ENCODE results near the gene LIMK2.
"Not testable (repeated sequence)": the region's sequence is repeated elsewhere in the genome, so short reads cannot be mapped to it uniquely, and the experiment has no call there.

The LIMK2 gene

GRCh38 chr22:31211862-31212730, at the start of gene LIMK2:
Gene LIMK2, plus strand, starts transcription at chr22:31212298. Its CDS starts 111 bp downstream, at chr22:31212409.
- Histone ChIP-seq H3K9me3 (ENCODE audit: control insufficient read depth in 1 of 2, low read length in 2 of 2) (no peaks in the 10 kb centered on the region), H3K36me3 (ENCODE audit: control insufficient read depth in 1 of 2, insufficient read depth in 2 of 2, low read length in 2 of 2) (peaks cover 0 to 2% of the 10 kb centered on the region in 2 donors), H3K27ac (ENCODE audit: low read depth, low read length) (peak within 1 kb of the TSS; percentile 69), H3K4me3 (ENCODE audit: low read depth in 1 of 2, low read length in 2 of 2) (peak within 1 kb of the TSS; percentile 83 to 91), H3K4me1 (ENCODE audit: control insufficient read depth in 1 of 2, insufficient read depth in 2 of 2, low read length in 2 of 2) (peaks cover 54 to 56% of the 10 kb centered on the region in 2 donors), H3K27me3 (ENCODE audit: control insufficient read depth in 1 of 2, insufficient read depth in 2 of 2, low read length in 2 of 2) (no peaks in the 10 kb centered on the region), H3K9ac (ENCODE audit: low read depth in 1 of 2, low read length in 2 of 2) (peak within 1 kb of the TSS; percentile 90 to 93)

DNA sequence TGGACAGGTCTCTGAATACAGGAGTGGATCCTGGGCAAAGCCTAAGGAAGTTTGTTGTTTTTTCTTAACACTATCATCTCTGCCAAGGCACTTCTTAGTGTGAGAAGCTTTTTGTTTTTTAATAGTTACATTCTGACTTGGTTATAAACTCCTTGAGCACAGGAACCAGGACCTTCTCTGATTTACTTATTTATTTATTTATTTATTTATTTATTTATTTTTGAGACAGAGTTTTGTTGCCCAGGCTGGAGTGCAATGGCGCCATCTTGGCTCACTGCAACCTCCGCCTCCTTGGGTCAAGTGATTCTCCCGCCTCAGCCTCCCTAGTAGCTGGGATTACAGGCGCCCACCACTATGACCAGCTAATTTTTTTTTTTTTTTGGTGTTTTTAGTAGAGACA, 41.1 kb upstream of the LIMK2 start:
- no peaks in the 10 kb centered on the region for H3K9me3 ChIP-seq (ENCODE audit: control insufficient read depth in 1 of 2, low read length in 2 of 2)
- H3K27ac ChIP-seq (ENCODE audit: low read depth, low read length): no peak overlapping the region
- peaks cover 5 to 6% of the 10 kb centered on the region in 2 donors for H3K4me1 ChIP-seq (ENCODE audit: control insufficient read depth in 1 of 2, insufficient read depth in 2 of 2, low read length in 2 of 2)
- no peaks in the 10 kb centered on the region for H3K27me3 ChIP-seq (ENCODE audit: control insufficient read depth in 1 of 2, insufficient read depth in 2 of 2, low read length in 2 of 2)
- no peak overlapping the region for H3K9ac ChIP-seq (ENCODE audit: low read depth in 1 of 2, low read length in 2 of 2)
- peaks cover 0 to 5% of the 10 kb centered on the region in 2 donors for H3K36me3 ChIP-seq (ENCODE audit: control insufficient read depth in 1 of 2, insufficient read depth in 2 of 2, low read length in 2 of 2)
- no peak overlapping the region for H3K4me3 ChIP-seq (ENCODE audit: low read depth in 1 of 2, low read length in 2 of 2)

DNA sequence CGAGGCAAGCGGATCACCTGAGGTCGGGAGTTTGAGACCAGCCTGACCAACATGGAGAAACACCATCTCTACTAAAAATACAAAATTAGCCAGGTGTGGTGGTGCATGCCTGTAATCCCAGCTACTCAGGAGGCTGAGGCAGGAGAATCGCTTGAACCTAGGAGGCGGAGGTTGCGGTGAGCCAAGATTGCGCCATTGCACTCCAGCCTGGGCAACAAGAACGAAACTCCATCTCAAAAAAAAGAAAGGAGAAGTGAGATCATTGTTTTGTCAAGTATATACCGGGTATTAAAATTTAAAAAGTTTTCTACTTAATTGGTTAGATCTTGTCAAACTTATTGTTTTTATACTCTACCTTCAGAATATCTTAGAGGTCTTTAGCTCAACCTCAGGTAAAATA, 40.4 kb upstream of the LIMK2 start:
- not testable (repeated sequence) for H3K4me3 ChIP-seq (ENCODE audit: low read depth in 1 of 2, low read length in 2 of 2); H3K4me1 ChIP-seq (ENCODE audit: control insufficient read depth in 1 of 2, insufficient read depth in 2 of 2, low read length in 2 of 2); H3K36me3 ChIP-seq (ENCODE audit: control insufficient read depth in 1 of 2, insufficient read depth in 2 of 2, low read length in 2 of 2); H3K27me3 ChIP-seq (ENCODE audit: control insufficient read depth in 1 of 2, insufficient read depth in 2 of 2, low read length in 2 of 2); H3K9ac ChIP-seq (ENCODE audit: low read depth in 1 of 2, low read length in 2 of 2); H3K27ac ChIP-seq (ENCODE audit: low read depth, low read length); H3K9me3 ChIP-seq (ENCODE audit: control insufficient read depth in 1 of 2, low read length in 2 of 2)

DNA sequence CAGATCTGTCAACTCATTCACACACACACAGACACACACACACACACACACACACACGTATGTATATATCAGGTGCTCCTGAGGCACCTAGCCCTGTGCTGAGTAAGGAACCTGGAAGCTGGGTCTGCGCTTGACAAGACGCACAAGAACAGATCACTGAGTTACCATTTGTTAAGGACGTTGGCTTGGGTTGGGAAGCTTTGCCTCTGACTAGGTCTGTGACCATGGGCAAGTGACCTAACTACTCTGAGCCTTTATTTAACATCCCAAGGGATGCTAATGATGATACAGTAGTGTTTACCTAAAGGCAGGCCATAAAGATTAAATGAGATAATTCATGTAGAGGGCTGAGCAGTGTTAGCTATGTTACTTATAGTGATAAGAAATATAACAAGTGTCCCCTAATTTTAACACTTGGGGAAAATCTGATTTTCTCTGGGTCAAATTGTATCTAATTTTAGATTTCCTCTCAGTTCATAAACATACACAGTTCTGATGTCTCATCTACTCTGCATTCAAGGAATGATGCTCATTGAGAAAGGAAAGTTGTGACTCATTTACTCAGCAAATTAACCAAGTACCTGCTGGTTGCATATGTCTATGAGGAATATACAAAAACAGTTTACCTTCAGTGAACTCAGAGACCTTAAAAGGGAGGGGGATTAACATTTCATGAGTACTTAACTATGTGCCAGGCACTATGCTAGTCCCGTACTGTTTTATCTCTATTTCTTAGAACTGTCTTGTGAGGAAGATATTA, 38.5 kb upstream of the LIMK2 start:
- H3K27ac ChIP-seq (ENCODE audit: low read depth, low read length): peak overlapping the region; percentile 8
- no peak overlapping the region for H3K9ac ChIP-seq (ENCODE audit: low read depth in 1 of 2, low read length in 2 of 2)
- H3K36me3 ChIP-seq (ENCODE audit: control insufficient read depth in 1 of 2, insufficient read depth in 2 of 2, low read length in 2 of 2): peaks cover 5 to 16% of the 10 kb centered on the region in 2 donors

GRCh38 chr22:31176923-31177322, 35.2 kb upstream of the LIMK2 start:
- Histone ChIP-seq H3K9ac (ENCODE audit: low read depth in 1 of 2, low read length in 2 of 2) (no peak overlapping the region), H3K27me3 (ENCODE audit: control insufficient read depth in 1 of 2, insufficient read depth in 2 of 2, low read length in 2 of 2) (no peaks in the 10 kb centered on the region), H3K36me3 (ENCODE audit: control insufficient read depth in 1 of 2, insufficient read depth in 2 of 2, low read length in 2 of 2) (peaks cover 5 to 18% of the 10 kb centered on the region in 2 donors), H3K4me3 (ENCODE audit: low read depth in 1 of 2, low read length in 2 of 2) (no peak overlapping the region), H3K27ac (ENCODE audit: low read depth, low read length) (no peak overlapping the region), H3K9me3 (ENCODE audit: control insufficient read depth in 1 of 2, low read length in 2 of 2) (no peaks in the 10 kb centered on the region), H3K4me1 (ENCODE audit: control insufficient read depth in 1 of 2, insufficient read depth in 2 of 2, low read length in 2 of 2) (peaks cover 5 to 6% of the 10 kb centered on the region in 2 donors)

More for the DNA sequence above, 38.5 kb upstream of the LIMK2 start:
- Histone ChIP-seq H3K4me1 (ENCODE audit: control insufficient read depth in 1 of 2, insufficient read depth in 2 of 2, low read length in 2 of 2) (peaks cover 5 to 6% of the 10 kb centered on the region in 2 donors), H3K4me3 (ENCODE audit: low read depth in 1 of 2, low read length in 2 of 2) (no peak overlapping the region), H3K27me3 (ENCODE audit: control insufficient read depth in 1 of 2, insufficient read depth in 2 of 2, low read length in 2 of 2) (no peaks in the 10 kb centered on the region), H3K9me3 (ENCODE audit: control insufficient read depth in 1 of 2, low read length in 2 of 2) (no peaks in the 10 kb centered on the region)

GRCh38 chr22:31177420-31178162, 34.5 kb upstream of the LIMK2 start:
- no peaks in the 10 kb centered on the region for H3K27me3 ChIP-seq (ENCODE audit: control insufficient read depth in 1 of 2, insufficient read depth in 2 of 2, low read length in 2 of 2)
- H3K36me3 ChIP-seq (ENCODE audit: control insufficient read depth in 1 of 2, insufficient read depth in 2 of 2, low read length in 2 of 2): peaks cover 5 to 18% of the 10 kb centered on the region in 2 donors
- H3K9me3 ChIP-seq (ENCODE audit: control insufficient read depth in 1 of 2, low read length in 2 of 2): no peaks in the 10 kb centered on the region
- no peak overlapping the region for H3K9ac ChIP-seq (ENCODE audit: low read depth in 1 of 2, low read length in 2 of 2)
- H3K27ac ChIP-seq (ENCODE audit: low read depth, low read length): no peak overlapping the region
- H3K4me1 ChIP-seq (ENCODE audit: control insufficient read depth in 1 of 2, insufficient read depth in 2 of 2, low read length in 2 of 2): peaks cover 4 to 5% of the 10 kb centered on the region in 2 donors
- H3K4me3 ChIP-seq (ENCODE audit: low read depth in 1 of 2, low read length in 2 of 2): no peak overlapping the region

GRCh38 chr22:31178859-31179258, 33.2 kb upstream of the LIMK2 start:
- no peaks in the 10 kb centered on the region for H3K9me3 ChIP-seq (ENCODE audit: control insufficient read depth in 1 of 2, low read length in 2 of 2)
- H3K27me3 ChIP-seq (ENCODE audit: control insufficient read depth in 1 of 2, insufficient read depth in 2 of 2, low read length in 2 of 2): no peaks in the 10 kb centered on the region
- H3K27ac ChIP-seq (ENCODE audit: low read depth, low read length): no peak overlapping the region
- H3K36me3 ChIP-seq (ENCODE audit: control insufficient read depth in 1 of 2, insufficient read depth in 2 of 2, low read length in 2 of 2): peaks cover 5 to 21% of the 10 kb centered on the region in 2 donors
- H3K4me3 ChIP-seq (ENCODE audit: low read depth in 1 of 2, low read length in 2 of 2): no peak overlapping the region
- no peak overlapping the region for H3K9ac ChIP-seq (ENCODE audit: low read depth in 1 of 2, low read length in 2 of 2)
- H3K4me1 ChIP-seq (ENCODE audit: control insufficient read depth in 1 of 2, insufficient read depth in 2 of 2, low read length in 2 of 2): no peaks in the 10 kb centered on the region

- Histone ChIP-seq H3K4me3 (ENCODE audit: low read depth in 1 of 2, low read length in 2 of 2) (no peak overlapping the region), H3K27ac (ENCODE audit: low read depth, low read length) (no peak overlapping the region), H3K36me3 (ENCODE audit: control insufficient read depth in 1 of 2, insufficient read depth in 2 of 2, low read length in 2 of 2) (peaks cover 5 to 21% of the 10 kb centered on the region in 2 donors), H3K4me1 (ENCODE audit: control insufficient read depth in 1 of 2, insufficient read depth in 2 of 2, low read length in 2 of 2) (no peaks in the 10 kb centered on the region), H3K9ac (ENCODE audit: low read depth in 1 of 2, low read length in 2 of 2) (no peak overlapping the region), H3K27me3 (ENCODE audit: control insufficient read depth in 1 of 2, insufficient read depth in 2 of 2, low read length in 2 of 2) (no peaks in the 10 kb centered on the region), H3K9me3 (ENCODE audit: control insufficient read depth in 1 of 2, low read length in 2 of 2) (no peaks in the 10 kb centered on the region)
These were observed 32.8 kb upstream of the LIMK2 start for GRCh38 chr22:31179345-31179744.

- no peaks in the 10 kb centered on the region for H3K4me1 ChIP-seq (ENCODE audit: control insufficient read depth in 1 of 2, insufficient read depth in 2 of 2, low read length in 2 of 2)
- peaks cover 0 to 14% of the 10 kb centered on the region in 2 donors for H3K36me3 ChIP-seq (ENCODE audit: control insufficient read depth in 1 of 2, insufficient read depth in 2 of 2, low read length in 2 of 2)
- no peak overlapping the region for H3K9ac ChIP-seq (ENCODE audit: low read depth in 1 of 2, low read length in 2 of 2)
- no peaks in the 10 kb centered on the region for H3K9me3 ChIP-seq (ENCODE audit: control insufficient read depth in 1 of 2, low read length in 2 of 2)
- H3K27me3 ChIP-seq (ENCODE audit: control insufficient read depth in 1 of 2, insufficient read depth in 2 of 2, low read length in 2 of 2): no peaks in the 10 kb centered on the region
- H3K4me3 ChIP-seq (ENCODE audit: low read depth in 1 of 2, low read length in 2 of 2): no peak overlapping the region
- no peak overlapping the region for H3K27ac ChIP-seq (ENCODE audit: low read depth, low read length)
These were observed 28.1 kb upstream of the LIMK2 start for GRCh38 chr22:31184015-31184414.

Data from duodenal mucosa (tissue), 2 donors.